ENCODE data around the gene ITGB5.

GRCh38 chr3:124722589-124722988 lies 164.6 kb downstream of the ITGB5 start:
- TF ChIP-seq CTCF (IDR thresholded peaks at IDR 0.05) (no peak), EZH2 (IDR thresholded peaks at IDR 0.05; ENCODE audit: borderline replicate concordance, insufficient read depth, low read depth, low read length, poor library complexity, severe bottlenecking) (no peak)
